NB4 (cell line): ENCODE data around the gene KIAA0319L.

Experiments
- CTCF ChIP-seq: IDR thresholded peaks from one replicate; pipeline ENCODE4 v1.5.1; 2012; ENCODE audit warnings: low read depth, low read length
- MAX ChIP-seq: IDR thresholded peaks from 2 replicates; pipeline ENCODE4 v1.6.1; 2011; ENCODE audit warnings: low read depth, low read length
- POLR2A ChIP-seq: IDR thresholded peaks from 2 replicates; pipeline ENCODE4 v1.6.1; 2011; ENCODE audit warnings: mild to moderate bottlenecking; ENCODE audit not compliant: insufficient read length; ENCODE audit errors: extremely low read depth

GRCh38 chr1:35537806-35538205 is 19.4 kb downstream of the KIAA0319L start:
- no peak for TF ChIP-seq CTCF
- TF ChIP-seq POLR2A: no peak
- TF ChIP-seq MAX: no peak
